GM12891 (cell line): Measurements from ENCODE around the gene CRIP2. TPM values are rescaled to one million over a fixed set of nuclear protein-coding genes. Genes with fewer than 3 reads are reported as not detected.
A peak's percentile ranks its signal among the peaks of the same experiment; 100 is the strongest.

Experiments
- DNase-seq: peaks from one replicate; pipeline ENCODE4 v3.0.0; 2011; ENCODE audit warnings: low spot score; ENCODE audit not compliant: insufficient read length
- FAIRE-seq: peaks from 2 replicates; lab custom pipeline; 2011; peaks lifted over from hg19 to GRCh38; lab: Jason Lieb, UNC
- PAX5 ChIP-seq: IDR thresholded peaks from 2 replicates; pipeline ENCODE4 v1.6.1; 2011; ENCODE audit warnings: low read length, moderate library complexity, mild to moderate bottlenecking; ENCODE audit not compliant: insufficient read depth, severe bottlenecking
- POLR2A ChIP-seq: IDR thresholded peaks from 2 replicates; pipeline ENCODE4 v1.6.1; 2011; ENCODE audit warnings: low read depth, low read length, control low read depth
- POLR2AphosphoS5 ChIP-seq: IDR thresholded peaks from 2 replicates; pipeline ENCODE4 v1.6.1; 2011; ENCODE audit warnings: low read depth, low read length, control low read depth
- POU2F2 ChIP-seq: IDR thresholded peaks from 2 replicates; pipeline ENCODE4 v1.6.1; 2011; ENCODE audit warnings: low read depth, mild to moderate bottlenecking, control low read depth, low read length, moderate library complexity
- SPI1 ChIP-seq: IDR thresholded peaks from 2 replicates; pipeline ENCODE4 v1.6.1; 2011; ENCODE audit warnings: low read depth, low read length, control low read depth
- TAF1 ChIP-seq: IDR thresholded peaks from 2 replicates; pipeline ENCODE4 v1.6.1; 2011; ENCODE audit warnings: low read depth, low read length, control low read depth
- polyA plus RNA-seq: library from polyadenylated mRNA; unstranded; fragments of >200 nt; gene quantifications from one replicate; pipeline ENCODE4 v1.2.1, GENCODE V29; 2012; ENCODE audit warnings: low read depth, missing spikeins, inconsistent platforms; ENCODE audit not compliant: missing spikeins

Gene CRIP2, protein sequence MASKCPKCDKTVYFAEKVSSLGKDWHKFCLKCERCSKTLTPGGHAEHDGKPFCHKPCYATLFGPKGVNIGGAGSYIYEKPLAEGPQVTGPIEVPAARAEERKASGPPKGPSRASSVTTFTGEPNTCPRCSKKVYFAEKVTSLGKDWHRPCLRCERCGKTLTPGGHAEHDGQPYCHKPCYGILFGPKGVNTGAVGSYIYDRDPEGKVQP
- polyA plus RNA-seq, result 0.68 TPM

DNA sequence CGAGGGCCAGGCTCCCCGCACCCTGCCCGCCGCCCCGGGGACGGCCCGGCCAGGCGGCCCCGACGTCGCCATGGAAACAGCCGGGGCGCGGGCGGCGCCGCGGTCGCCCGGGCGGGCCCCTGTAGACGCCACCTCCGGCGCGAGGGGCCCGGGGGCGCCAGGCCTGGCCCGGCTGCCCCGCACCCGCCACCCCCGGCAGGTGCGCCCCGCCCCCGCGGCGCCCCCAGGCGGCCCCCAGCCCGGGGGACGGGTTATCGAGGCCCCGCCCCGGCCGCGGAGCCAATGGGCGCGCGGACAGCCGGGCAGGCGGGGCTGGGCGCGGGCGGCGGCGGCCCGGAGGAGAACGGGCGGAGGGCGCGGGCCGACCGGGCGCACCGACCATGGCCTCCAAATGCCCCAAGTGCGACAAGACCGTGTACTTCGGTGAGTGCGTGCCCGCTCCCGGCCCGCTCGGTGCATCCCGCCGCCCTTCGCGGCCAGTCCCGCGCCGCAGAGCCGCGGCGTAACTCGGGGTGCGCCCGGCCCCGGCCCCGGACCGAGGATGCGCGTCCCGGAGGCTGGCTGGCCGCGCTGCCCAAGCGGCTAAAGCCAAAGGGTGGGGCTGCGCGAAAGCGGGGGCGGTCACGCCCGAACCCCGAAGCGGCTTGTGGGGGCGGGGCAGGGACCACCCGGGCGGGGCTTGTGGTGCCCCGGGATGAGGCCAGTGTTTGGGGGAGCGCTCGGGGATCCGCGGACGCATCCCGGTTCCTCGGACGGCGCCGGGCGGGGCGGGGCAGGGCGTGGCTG, at the start of gene CRIP2:
TSS of gene CRIP2 (plus strand) at position 339 of the 786 bp plus-strand sequence. CDS start at position 381, 42 bp downstream.
- TF ChIP-seq POLR2AphosphoS5 (no peak), PAX5 (no peak), POLR2A (no peak), TAF1 (no peak), POU2F2 (no peak), SPI1 (no peak)
- FAIRE-seq (peak; percentile 48), DNase-seq (peak; percentile 81)

DNA sequence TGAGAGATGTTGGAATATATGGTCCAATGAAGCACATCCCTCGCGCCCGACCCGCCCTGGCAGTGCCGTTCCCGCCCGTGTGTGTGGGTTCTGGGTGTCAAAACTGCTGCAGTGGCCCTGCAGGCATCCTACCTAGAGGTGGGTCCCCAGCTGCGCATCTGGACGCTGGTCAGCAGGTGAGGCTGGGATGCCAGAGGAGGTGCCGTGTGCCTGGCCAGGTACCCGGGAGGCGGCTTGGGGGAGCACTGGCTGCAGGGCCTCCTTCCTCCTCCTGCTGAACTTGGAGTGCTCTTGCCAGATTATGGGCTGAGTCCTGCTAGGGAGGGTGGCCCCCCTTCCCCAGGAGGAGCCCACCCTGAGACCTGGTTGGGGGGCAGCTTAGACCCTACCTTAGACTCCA, 49.8 kb upstream of the CRIP2 start:
- DNase-seq, result no peak
- TF ChIP-seq PAX5 (no peak), POLR2A (no peak), TAF1 (no peak), POLR2AphosphoS5 (no peak), POU2F2 (no peak), SPI1 (no peak)
- no peak for FAIRE-seq

DNA sequence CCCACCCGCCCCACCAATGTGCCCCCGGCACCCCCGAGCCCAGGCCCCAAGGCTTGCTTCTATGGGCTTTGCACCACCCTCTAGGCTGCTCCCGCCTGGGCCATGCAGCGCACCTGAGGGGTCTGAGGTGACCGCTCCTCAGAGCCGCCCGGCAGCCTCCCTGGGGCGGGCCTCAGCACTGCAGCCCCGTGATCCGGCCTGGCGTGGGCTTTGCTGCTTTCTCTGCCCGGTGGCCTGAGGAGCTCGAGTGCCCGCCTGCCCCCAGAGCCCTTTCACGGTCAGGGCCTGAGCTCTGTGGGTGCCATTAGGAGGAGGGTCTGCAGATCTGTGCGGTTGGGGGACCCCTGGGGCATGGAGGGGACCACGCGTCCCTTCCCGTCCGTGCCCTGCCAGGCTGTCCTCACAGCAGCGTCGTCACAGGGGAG, 48.8 kb upstream of the CRIP2 start:
- TF ChIP-seq SPI1 (no peak), TAF1 (no peak), PAX5 (no peak), POLR2AphosphoS5 (no peak), POLR2A (no peak), POU2F2 (no peak)
- DNase-seq (no peak), FAIRE-seq (no peak)

DNA sequence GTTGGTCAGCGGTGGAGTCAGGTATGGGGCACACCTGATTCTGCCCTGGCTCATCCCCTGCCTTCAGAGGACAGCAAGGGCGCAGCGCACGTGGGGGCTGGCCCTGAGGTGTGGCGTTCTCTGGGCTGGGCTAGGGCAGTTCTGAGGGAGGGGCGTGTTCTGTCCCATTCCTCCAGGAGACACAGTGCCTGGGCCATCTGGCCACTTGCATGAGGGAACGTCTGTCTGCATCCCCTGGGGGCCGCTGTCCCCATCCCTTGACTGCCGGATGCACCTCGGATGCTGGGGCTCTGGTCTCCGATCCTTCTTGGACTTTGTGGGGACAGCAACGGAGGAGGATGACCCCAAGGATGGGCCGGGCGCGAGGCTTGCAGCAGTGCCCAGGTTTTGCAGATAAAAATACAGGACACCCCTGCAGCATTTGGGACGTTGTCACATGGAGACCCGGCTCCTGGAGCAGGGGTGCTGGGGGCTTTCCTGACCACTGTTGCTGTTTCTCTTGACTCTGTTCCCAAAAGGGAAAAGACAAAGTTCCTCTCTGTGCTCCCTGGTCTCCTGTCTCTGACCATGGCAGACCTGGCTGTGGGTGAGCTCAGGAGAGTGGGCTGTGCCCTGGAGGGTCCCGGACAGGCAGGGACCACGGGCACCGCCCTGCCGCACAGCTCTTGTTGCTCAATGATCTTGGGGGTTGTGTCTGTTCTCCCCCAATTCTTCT, 48.0 kb upstream of the CRIP2 start:
- TF ChIP-seq SPI1 (no peak), POLR2A (no peak), POU2F2 (no peak), PAX5 (no peak), POLR2AphosphoS5 (no peak), TAF1 (no peak)
- DNase-seq (no peak), FAIRE-seq (no peak)

DNA sequence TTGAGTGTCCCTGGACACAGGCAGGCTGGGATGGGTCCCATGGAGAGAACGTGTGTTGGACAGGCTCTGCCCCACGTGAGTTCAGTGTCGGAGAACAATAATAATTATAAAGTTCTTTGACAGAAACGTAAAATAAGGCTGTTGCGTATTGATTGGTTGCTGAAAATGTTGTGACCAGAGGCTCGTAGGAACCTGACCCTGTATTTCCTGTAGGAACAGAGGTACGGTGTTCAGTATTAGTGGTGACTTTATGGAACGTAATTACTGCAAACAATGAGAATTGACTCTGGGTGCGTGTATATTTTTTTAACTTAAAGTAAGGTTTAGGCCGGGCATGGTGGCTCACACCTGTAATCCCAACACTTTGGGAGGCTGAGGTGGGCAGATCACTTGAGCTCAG, 47.2 kb upstream of the CRIP2 start:
- DNase-seq (no peak), FAIRE-seq (no peak)
- TF ChIP-seq POLR2A (no peak), TAF1 (no peak), PAX5 (no peak)

DNA sequence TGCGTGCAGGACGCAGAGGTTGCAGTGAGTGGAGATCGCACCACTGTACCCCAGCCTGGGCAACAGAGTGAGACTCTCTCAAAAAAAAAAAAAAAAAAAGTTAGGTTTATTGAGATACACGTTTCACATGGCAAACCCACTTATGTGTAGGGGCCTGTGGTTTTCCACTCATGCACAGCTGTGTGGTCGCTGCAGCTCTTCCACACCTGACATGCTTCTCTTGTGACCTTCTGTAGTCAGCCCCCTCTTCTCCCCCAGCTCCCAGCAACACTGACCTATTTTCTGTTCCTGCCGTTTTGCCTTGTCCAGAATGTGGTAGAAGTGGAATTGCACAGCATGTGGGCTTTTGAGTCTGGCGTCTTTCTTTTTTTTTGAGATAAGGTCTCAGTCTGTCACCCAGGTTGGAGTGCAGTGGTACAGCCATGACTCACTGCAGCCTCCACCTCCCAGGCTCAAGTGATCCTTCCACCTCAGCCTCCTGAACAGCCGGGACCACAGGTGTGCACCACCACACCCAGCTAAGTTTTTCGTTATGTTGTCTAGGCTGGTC, 46.6 kb upstream of the CRIP2 start:
- no peak for TF ChIP-seq PAX5
- TF ChIP-seq TAF1, result no peak
- no peak for DNase-seq
- no peak for FAIRE-seq

DNA sequence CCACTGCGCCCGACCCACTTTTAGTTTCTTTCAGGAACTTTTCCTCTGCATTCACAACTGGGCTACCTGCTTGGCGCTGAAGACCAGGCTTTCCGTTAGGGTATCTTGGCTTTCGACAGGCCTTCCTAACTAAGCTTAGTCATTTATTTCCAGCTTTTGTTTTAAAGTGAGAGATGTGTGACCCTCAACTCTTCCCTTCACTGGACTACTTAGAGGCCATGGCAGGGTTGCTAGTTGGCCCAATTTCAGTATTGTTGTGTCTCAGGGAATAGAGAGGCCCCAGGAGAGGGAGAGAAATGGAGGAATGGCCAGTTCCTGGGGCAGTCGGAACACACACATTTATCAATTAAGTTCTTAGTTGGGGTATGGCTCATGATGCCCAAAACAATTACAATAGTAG, 44.6 kb upstream of the CRIP2 start:
- TF ChIP-seq POLR2A (no peak), POU2F2 (no peak), SPI1 (no peak), PAX5 (no peak), TAF1 (no peak), POLR2AphosphoS5 (no peak)
- no peak for FAIRE-seq
- DNase-seq, result no peak

DNA sequence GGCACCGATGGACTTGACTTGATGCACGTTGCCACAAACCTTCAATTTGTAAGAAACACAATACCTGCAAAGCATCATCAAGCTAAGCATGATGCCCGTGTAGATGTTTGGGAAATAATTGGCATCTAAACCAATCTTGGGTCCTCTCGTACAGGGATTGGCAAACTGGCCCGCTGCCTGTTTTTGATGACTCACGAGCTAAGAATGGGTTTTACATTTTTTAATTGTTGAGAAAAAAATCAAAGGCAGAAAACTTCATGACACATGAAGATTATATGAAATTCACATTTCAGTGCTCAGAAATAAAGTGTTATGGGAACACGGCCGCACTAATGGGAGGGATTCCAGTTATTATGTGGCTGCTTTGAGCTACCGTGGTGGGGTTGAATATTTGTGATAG, 44.1 kb upstream of the CRIP2 start:
- DNase-seq (no peak), FAIRE-seq (no peak)
- TF ChIP-seq POLR2AphosphoS5 (no peak), POU2F2 (no peak), SPI1 (no peak), POLR2A (no peak), TAF1 (no peak), PAX5 (no peak)

DNA sequence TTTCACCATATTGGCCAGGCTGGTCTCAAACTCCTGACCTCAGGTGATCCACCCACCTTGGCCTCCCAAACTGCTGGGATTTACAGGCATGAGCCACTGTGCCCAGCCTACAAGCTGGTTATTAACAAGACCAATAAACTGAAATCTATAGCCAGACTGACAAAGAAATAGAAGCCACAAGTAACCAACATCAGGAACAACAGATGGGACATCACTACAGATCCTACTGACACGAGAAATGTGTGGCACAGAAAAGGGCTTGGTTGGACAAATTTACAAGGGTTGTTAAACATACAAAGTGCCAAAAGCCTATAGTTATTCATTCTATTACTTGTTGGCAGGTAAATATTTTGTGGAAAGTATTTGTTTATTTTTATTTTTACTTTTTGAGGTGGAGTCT, 43.4 kb upstream of the CRIP2 start:
- DNase-seq (no peak), FAIRE-seq (no peak)
- TF ChIP-seq SPI1 (no peak), POLR2A (no peak), PAX5 (no peak), POU2F2 (no peak), TAF1 (no peak), POLR2AphosphoS5 (no peak)
